Skeletal muscle cell (primary cell): ENCODE measurements around the gene EIF5B.
"Not testable (repeated sequence)": the region's sequence is repeated elsewhere in the genome, so short reads cannot be mapped to it uniquely, and the experiment has no call there.

Experiments
- DNase-seq: peaks from one replicate; pipeline ENCODE4 v3.0.0-alpha.2; 2010; ENCODE audit warnings: low read depth
- H3K4me3 ChIP-seq: 2 replicates; pipeline ENCODE4 v1.5.1; 2011; ENCODE audit warnings: low read depth, mild to moderate bottlenecking, control low read depth, low read length, moderate library complexity

EIF5B gene

DNA sequence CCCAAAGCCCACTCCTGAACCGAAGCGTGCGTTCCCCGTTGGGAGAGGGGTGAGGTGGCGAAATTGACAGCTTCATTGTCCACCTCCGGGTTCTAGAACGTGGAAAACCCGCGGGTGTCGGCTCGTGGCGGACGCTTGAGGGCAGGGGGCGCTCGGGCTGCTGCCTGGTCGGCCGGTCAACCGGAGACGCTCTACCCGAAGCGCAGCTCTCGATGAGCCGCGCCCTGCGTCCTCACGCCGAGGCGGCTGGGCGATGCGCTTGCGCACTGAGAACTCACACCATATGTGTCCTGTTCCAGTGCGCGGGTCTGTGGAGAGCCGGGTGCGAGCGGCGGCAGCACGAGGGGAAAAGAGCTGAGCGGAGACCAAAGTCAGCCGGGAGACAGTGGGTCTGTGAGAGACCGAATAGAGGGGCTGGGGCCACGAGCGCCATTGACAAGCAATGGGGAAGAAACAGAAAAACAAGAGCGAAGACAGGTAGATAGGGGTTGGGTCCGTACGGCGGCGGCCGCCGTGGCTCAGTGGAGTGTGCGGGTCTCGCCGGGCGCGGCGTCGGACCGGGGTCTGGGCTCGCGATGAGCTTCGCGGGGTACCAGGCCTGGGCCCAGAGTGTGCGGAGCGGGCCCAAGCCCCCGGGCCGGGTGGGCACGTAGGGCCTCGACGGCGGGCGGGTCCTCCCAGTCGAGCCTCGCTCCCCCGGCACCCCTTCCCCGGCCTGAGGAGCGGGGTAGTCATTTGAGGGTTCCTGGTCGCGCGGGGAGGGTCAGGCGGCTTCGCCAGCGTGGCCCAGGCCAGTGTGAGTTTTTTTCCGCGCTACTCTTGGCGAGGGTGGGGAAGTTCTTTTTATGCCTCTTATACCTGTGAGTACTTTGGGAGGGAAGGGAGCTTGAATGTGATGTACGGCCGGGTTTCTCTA is at the start of gene EIF5B:
Gene EIF5B, plus strand, starts transcription at position 277 of the 916 bp plus-strand sequence. Its CDS starts 166 bp downstream, at position 443.
- peak; percentile 86 for DNase-seq
- H3K4me3 ChIP-seq = peak within 1 kb of the TSS; percentile 94

DNA sequence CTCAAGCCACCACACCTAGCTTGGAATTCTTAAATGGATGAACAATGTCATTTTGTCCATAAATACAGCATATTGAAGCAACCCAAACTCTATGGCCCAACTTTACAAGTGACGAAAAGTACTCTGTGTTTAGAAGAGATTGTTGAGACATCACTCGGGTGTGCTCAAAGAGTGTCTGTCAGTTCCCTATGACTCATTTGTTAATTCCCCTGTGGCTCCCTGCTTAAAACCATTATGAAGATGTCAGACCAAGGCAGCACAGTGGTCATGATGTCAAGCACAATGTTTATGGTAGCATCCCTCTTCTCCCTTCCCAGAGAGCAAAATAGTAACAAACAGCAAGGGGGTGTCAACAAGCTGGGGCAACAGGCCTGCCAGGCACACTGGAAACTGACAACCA is 39.2 kb upstream of the EIF5B start:
- DNase-seq = peak; percentile 35

DNA sequence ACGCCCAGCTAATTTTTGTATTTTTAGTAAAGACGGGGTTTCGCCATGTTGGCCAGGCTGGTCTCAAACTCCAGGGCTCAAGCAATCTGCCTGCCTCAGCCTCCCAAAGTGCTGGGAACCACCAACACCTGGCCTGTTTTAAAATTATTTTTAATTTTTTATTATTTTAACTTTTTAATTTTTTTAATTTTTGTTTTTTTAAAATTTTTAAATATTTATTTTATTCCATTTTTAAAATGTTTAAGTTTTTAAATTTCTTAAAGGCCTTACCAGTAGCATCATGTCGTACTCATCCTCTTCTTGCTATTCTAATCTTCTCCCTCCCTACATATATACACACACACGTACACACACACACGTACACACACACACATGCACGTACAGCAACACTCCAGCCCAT is 37.6 kb upstream of the EIF5B start:
- DNase-seq = no peak
- H3K4me3 ChIP-seq = no peak overlapping the region

More for the DNA sequence above, 39.2 kb upstream of the EIF5B start:
- H3K4me3 ChIP-seq = no peak overlapping the region

DNA sequence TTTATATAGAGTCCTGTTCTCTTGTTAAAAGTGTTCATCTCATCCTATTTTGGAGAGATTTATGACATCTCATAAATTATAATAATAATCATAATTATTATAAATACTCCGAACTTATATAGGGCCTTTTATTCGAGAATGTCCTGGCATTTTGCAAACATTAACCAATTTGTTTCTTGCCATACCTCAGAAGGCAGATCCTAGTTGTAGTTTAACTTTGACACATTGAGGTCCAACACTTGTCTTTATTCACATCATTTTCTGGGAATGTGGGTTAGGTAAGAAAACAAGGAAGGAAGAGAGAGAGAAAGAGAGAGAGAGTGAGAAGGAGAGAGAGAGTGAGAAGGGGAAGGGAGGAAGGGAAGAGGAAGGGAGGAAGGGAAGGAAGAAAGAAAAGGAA is 36.1 kb upstream of the EIF5B start, which contains the start of gene LYG1:
Gene LYG1, minus strand, starts transcription at position 101 of the 400 bp plus-strand sequence. CDS start 5,527 bp downstream, outside the sequence.
- not testable (repeated sequence) for DNase-seq

DNA sequence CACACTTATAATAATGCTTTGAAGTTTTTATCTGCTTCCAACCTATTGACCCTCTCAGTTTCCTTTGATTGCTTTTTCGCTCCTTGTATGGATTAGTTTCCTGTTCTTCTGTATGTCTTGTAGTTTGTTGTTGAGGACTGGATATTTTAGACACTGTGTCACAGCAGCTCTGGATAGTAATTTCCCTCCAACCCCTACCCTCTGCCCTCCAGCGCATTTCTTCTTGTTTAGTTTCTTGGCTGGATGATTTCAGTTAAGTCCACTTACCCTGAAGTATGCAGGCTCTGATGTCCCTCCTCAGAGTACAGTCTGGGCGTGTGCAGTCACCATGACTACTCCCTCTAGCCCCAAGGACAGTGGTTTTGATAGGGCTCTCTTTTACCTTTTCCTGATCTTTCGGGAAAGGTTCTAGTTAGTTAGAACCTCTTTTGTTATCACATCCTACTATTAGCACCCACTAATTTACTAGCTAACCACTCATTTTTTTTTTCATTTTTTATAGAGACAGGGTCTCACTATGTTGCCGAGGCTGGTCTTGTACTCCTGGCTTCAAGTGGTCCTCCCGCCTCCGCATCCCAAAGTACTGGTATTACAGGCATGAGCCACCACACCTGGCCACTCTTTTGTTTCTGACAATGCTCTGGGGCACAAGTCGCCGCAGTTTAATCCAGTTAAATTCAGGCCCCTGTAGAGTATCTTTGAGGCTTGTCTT is 19.9 kb upstream of the EIF5B start:
- DNase-seq = no peak
- H3K4me3 ChIP-seq = no peak overlapping the region

More for the DNA sequence above, 36.1 kb upstream of the EIF5B start, which contains the start of gene LYG1:
- not testable (repeated sequence) for H3K4me3 ChIP-seq

- DNase-seq, H3K4me3 ChIP-seq: not testable (repeated sequence)
These were observed 19.4 kb upstream of the EIF5B start for GRCh38 chr2:99317873-99318200.

GRCh38 chr2:99325384-99325783 is 11.8 kb upstream of the EIF5B start:
- no peak for DNase-seq
- no peak overlapping the region for H3K4me3 ChIP-seq

- peak; percentile 99 for DNase-seq
These were observed 1.0 kb upstream of the EIF5B start, which contains the start of gene TXNDC9 for GRCh38 chr2:99335911-99336803. TSS of gene TXNDC9 (minus strand) at chr2:99336333. CDS start at chr2:99333210, 3,123 bp downstream.

GRCh38 chr2:99336804-99337112 is 431 bp upstream of the EIF5B start:
- H3K4me3 ChIP-seq = peak overlapping the region; percentile 94
- DNase-seq = no peak

More at GRCh38 chr2:99335911-99336803, 1.0 kb upstream of the EIF5B start, which contains the start of gene TXNDC9:
- peak within 1 kb of the TSS; percentile 94 for H3K4me3 ChIP-seq

GRCh38 chr2:99338029-99338585 is 918 bp downstream of the EIF5B start:
- DNase-seq = no peak
- H3K4me3 ChIP-seq = peak overlapping the region; percentile 94

DNA sequence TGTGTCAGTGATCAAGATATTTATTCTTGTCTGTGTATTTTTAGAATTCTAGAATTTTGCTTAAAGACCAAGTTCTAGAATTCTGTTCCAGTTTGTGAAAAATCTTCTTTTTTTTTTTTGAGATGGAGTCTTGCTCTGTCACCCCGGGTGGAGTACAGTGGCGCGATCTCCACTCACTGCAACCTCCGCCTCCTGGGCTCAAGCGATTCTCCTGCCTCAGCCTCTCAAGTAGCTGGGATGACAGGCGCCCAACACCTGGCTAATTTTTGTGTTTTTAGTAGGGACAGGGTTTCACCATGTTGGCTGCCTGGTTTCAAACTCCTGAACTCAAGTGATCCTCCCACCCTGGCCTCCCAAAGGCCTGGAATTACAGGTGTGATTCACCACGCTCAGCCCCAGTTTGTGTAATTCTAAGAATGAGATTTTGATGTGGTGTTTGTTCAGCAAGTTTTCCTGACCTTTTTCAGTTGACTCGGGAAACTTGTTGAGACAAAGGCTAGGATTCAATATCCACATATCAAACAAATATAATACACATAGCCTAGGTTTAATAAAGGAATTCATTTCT is 3.6 kb downstream of the EIF5B start:
- DNase-seq = no peak
- H3K4me3 ChIP-seq = no peak overlapping the region

DNA sequence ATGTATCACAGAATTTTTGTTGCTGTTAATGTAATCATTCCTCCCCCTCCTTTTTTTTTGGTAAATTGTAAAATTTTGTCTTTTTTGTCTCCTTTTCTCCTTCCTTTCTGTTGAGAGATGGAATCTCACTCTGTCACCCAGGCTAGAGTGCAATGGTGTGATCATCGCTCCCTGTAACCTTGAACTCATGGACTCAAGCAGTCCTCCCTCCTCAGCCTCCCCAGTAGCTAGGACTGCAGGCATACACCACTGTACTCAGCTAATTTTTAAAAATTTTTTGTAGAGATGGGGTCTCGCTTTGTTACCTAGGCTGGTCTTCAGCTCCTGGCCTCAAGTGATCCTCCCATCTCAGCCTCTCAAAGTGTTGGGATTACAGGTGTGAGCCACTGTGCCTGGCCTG is 5.3 kb downstream of the EIF5B start:
- no peak for DNase-seq
- H3K4me3 ChIP-seq = no peak overlapping the region

GRCh38 chr2:99345446-99345845 is 8.3 kb downstream of the EIF5B start:
- not testable (repeated sequence) for DNase-seq

GRCh38 chr2:99346218-99346617 is 9.0 kb downstream of the EIF5B start:
- DNase-seq = no peak
- H3K4me3 ChIP-seq = no peak overlapping the region

More at GRCh38 chr2:99345446-99345845, 8.3 kb downstream of the EIF5B start:
- not testable (repeated sequence) for H3K4me3 ChIP-seq

DNA sequence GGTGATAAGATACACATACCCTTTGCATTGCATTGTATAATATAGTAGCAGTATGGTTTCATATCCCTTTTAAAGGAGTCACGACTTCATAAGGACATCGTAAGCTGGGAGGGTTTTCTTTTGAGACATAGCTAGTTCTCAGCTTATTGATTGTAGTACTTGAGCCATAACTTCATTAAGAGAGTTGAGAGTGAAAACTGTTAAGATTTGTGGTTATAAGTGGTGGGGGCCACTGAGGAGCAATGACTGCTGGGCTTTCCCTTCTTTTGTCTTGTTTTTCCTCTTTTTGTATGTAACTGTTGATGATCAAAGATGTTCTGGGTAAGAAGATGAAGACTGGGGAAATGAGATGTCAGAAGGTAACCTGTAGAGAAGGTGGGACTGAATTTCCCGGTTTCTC is 11.0 kb downstream of the EIF5B start:
- DNase-seq = no peak
- no peak overlapping the region for H3K4me3 ChIP-seq

DNA sequence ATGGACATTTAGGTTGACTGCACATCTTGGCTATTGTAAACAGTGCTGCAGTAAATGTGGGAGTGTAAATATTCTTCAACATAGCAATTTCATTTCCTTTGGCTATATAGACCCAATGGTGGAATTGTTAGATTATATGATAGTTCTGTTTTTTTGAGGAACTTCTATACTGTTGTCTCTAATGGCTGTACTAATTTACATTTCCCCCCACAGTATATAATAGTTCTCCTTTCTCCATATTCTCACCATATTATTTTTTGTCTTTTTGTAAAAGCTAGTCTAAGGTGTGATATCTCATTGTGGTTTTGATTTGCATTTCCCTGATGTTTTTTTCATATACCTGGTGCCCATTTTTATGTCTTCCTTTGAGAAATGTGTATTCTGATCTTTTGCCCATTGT is 13.0 kb downstream of the EIF5B start:
- no peak overlapping the region for H3K4me3 ChIP-seq
- DNase-seq = no peak

DNA sequence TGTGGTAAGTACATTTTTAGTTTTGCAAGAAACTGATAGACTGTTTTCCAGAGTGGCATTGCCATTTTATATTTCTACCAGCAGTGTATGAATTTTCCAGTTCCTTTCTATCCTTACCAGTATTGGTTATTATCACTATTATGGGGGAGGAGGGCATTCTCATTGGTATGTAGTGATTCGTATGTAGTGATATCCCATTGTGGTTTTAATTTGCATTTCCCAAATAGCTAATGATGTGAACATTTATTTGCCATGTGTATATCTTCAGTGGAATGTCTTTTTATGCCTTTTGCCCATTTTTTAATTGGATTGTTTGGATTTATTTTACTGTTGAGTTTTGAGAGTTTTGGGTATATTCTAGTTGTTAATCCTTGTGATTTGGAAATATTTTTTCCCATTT is 16.9 kb downstream of the EIF5B start:
- DNase-seq = no peak
- H3K4me3 ChIP-seq = no peak overlapping the region

DNA sequence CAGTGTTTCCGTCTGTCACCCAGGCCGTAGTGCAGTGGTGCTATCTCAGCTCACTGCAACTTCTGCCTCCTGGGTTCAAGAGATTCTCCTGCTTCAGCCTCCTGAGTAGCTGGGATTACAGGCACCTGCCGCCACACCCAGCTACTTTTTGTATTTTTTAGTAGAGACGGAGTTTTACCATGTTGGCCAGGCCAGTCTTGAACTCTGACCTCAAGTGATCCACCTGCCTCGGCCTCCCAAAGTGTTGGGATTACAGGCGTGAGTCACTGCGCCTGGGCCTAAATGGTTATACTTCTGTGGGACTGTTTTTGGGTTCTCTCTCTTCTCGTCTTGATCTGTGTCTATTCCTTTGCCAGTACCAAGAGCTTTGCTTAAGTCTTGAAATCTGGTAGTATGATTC is 17.6 kb downstream of the EIF5B start:
- DNase-seq = not testable (repeated sequence)

GRCh38 chr2:99356853-99357252 is 19.7 kb downstream of the EIF5B start:
- no peak overlapping the region for H3K4me3 ChIP-seq
- no peak for DNase-seq

More for the DNA sequence above, 17.6 kb downstream of the EIF5B start:
- not testable (repeated sequence) for H3K4me3 ChIP-seq
